GM18907 (cell line): Measurements from ENCODE around the gene RGCC.

Source experiments
- ATAC-seq: cut with Tn5 transposase; IDR thresholded peaks from one replicate; pipeline ENCODE4 v1.9.1; 2021; ENCODE audit warnings: mild to moderate bottlenecking, moderate library complexity; ENCODE audit not compliant: unreplicated experiment

The RGCC gene

GRCh38 chr13:41452462-41452861 is 4.9 kb upstream of the RGCC start:
- no peak for ATAC-seq

- ATAC-seq = no peak
Observed at GRCh38 chr13:41453620-41454019, 3.7 kb upstream of the RGCC start.

DNA sequence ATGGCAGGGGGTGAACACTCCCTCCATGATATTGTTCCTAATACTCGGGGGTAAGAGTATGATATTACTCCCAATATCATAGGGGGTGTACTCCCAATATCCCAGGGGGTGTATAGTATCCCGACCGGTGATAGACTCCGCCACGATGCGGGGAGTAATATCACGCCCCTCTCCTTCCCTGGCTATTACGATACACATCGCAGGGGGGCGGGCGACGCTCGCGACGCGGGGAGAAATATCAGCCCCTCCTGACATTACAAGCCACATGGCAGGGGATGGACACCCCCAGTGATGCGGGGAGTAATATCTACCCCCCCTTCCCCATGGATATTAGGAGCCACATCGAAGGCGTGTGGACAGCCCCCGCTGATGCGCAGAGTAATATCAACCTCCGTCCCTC is 3.2 kb upstream of the RGCC start:
- no peak for ATAC-seq

DNA sequence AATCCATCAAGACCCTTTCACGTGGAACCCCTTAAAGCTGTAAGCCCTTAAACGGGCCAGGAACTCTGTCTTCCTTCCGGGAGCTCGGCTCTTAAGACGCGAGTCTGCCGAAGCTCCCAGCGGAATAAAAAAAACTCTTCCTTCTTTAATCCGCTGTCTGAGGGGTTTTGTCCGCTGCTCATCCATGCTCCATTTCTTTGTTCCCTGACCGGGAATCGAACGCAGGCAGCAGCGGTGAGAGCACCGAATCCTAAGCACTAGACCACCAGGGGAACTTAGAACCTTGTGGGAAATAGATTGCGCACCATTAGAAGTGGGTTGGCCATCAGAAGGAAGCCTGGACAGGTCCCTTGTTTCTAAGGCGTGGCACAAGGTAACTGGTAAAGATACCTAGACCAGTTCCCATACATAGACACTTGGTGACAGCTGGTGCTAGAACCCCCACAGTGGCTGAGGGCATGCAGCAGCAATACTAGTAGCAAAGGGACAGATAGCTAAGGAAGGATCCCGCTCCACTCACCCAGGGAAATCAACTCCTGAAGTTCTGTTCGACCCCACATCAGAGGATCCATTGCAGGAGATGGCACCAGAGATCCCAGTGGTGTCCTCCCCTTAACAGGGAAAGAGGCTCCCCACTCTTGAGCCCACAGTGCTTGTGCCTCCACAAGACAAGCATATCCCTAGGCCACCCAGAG is 1.5 kb upstream of the RGCC start:
- ATAC-seq = no peak

- ATAC-seq = peak; percentile 25
Observed at GRCh38 chr13:41457589-41458186, 338 bp downstream of the RGCC start.

DNA sequence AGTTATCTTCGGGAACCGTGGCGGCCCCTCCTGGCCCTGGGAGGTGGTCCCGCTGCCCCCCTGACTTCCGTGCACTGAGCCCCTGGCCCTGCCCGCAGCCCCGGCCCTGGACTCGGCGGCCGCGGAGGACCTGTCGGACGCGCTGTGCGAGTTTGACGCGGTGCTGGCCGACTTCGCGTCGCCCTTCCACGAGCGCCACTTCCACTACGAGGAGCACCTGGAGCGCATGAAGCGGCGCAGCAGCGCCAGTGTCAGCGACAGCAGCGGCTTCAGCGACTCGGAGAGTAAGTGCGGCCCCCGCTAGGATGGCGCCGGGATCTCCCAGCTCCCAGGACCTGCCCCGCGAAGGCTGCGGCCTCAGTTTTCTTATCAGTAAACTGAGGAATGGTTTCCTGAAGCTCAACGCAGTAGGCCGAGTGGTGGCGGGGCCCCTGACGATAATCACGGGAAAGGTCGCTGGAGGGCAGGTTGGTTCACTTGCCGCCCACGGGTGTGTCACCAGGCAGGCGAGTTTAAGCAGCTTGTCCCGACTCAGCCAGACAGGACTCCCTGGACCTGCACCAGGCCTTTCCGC is 924 bp downstream of the RGCC start:
- peak; percentile 26 for ATAC-seq

- ATAC-seq = no peak
Observed at GRCh38 chr13:41458761-41459431, 1.5 kb downstream of the RGCC start.

DNA sequence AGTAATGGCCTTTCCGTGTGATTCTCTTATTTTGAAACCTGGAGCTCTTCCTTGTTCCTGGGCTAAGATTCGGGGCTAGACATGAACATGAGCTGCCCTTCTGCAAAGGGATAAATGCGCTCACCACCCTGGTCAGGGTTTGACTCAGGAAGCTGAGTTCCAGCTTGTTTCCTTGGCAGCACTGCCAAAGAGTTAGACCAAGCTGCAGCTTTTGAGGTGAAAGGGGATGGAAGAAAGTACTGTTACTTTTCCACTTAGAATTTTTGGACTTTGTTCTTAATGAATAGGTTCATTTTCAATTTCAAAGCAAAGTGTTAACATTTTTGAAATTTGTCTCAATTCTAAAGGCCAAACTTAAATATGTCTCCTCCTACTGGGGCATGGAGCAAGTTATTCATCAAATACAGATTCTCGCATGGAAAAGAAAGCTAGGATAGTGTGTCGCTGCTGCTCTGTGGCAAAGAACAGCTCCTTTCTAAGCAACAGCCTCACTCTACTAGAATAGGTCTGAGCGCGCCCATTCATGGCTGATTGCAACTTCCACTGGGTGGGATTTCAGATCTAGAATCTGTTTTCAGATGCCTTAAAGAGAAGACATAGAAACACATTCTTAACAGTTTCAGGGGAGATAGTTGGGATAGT is 2.2 kb downstream of the RGCC start:
- no peak for ATAC-seq

- no peak for ATAC-seq
Observed at GRCh38 chr13:41460074-41460465, 2.7 kb downstream of the RGCC start.

DNA sequence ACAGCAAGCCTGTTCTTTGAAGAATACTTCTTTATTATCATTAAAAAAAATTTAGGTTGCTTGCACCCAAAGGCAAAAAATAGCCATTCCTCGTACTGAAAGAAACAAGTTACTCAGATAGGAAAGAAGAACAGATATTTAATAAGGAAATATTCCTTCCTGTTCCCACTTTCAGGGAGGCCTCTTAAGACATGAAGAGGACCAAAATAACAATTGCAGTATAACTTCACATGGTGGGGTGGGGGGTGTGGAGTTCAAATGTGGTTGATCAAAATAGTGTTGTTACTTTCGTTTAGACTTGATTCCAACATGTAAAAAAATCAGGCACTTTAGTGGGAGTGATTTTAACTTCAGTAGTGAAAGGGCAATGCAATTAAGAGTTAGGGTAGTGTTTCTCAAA is 3.6 kb downstream of the RGCC start:
- no peak for ATAC-seq

- ATAC-seq = no peak
Observed at GRCh38 chr13:41461527-41462139, 4.3 kb downstream of the RGCC start.

DNA sequence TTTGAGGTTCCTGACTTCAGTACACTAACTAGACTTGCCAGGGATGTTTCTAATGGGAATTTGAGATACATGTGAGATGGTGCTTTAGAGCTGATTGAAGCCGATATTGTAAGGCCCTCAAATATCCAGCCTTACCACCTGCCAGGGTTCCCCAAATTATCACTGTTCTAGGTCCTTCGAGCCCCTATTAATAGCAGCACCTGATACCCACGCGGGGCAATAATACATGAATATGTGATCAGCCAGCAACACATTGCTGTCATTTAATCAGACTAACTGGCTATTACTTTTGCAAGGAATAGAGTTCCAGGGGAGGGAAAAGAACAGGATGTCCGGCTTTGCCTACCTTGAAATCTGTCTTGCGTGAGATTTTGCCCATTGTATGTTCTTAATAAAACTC is 5.1 kb downstream of the RGCC start:
- no peak for ATAC-seq

- peak; percentile 53 for ATAC-seq
Observed at GRCh38 chr13:41463838-41464602, 6.7 kb downstream of the RGCC start.

- peak; percentile 96 for ATAC-seq
Observed at GRCh38 chr13:41465241-41465847, 8.0 kb downstream of the RGCC start.

DNA sequence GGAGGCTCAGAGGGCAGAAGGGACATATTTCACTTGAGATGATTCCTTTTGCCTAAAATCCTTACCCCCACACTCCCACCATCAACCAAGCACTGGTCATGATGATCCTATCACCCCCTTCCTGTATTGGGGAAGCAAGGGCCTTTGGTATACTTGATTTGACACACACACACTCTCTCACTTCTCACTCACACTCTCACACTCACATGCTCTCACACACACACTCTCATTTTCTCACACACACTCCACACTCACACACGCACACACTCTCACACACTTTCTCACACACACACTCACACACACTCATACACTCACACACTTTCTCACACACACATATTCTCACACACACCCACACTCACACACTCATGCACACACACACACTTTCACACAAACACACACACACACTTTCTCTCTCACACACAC is 8.6 kb downstream of the RGCC start:
- no peak for ATAC-seq

DNA sequence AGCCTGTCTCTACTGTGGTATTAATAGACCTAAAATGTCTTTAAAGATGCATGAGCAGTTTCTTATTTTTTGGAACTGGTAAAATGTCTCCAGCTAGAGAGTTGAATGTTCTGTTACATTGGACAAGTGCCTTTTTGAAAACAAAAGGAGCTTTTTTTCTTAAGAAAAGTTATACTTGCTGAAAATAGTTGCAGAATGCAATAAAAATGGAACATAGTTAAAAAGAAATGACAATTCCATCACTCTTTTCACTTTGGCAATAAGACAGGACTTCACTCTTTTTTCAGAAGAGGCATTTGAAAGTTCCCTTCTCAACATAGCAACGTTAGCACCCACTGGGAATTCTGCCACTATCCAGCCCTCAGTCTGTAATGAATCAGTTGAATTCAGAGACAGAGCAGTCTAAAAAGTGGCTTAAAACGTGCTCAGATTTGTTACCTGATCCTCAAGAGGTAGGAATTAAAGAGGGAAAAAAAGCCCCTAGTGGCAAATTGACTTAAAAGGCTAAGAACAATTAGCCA is 10.1 kb downstream of the RGCC start:
- ATAC-seq = no peak

GRCh38 chr13:41468631-41469030 is 11.3 kb downstream of the RGCC start:
- ATAC-seq = no peak

DNA sequence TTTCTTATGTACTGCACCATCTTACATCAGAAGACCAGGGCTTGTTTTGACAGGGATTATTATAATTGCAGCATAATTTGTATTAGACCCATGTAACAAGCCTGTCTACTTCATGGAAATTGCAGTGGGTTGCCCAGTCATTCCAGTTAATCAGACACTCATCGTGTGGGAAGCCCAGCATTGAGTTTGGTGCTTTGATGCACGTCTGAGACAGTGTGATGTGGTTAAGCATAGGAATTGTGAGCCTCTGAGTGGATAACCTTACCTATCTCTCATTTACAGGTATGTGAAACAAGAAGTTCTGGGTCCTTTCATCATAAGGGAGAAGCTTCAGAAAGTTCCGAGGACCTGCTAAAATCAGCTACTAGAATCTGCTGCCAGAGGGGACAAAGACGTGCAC is 12.8 kb downstream of the RGCC start:
- no peak for ATAC-seq

- no peak for ATAC-seq
Observed at GRCh38 chr13:41471785-41472184, 14.4 kb downstream of the RGCC start.

DNA sequence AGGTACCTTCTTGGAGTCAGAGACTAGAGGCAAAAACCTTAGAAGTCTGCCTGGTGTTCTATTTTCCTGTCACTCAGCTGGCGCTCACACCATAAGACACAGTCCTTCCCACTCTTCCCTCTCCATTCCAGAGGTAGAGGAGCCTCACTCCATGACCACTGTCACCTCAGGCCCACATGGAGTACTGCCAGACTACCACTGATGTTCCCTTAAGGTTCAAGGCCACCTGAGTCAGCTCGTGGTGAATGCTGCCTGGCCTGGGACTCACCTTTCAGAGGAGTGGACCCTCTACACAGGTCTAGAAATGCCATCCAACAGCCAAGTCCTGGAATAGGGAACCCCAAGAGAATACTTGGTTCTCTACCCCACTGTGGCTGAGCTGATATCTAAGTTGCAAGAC is 29.9 kb downstream of the RGCC start:
- ATAC-seq = no peak
